ENCODE results near the gene GPX2.

DNA sequence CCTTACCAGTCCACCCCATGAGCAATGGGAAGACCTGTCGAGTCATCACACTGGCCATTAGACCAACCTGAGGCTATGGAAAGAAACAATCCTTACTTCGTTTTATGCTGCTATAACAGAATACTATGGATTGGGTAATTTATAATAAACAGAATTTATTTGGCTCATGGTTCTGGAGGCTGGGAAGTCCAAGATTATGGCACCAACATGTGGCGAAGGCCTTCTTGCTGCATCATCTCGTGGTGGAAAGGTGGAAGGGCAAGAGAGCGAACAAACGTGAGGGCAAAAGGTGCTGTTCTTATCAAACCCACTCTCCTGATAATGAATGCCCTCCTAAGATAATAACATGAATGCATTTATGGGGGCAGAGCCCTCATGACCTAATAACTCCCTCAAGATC lies 53.2 kb downstream of the GPX2 start:
- TF ChIP-seq, protein P1, sequence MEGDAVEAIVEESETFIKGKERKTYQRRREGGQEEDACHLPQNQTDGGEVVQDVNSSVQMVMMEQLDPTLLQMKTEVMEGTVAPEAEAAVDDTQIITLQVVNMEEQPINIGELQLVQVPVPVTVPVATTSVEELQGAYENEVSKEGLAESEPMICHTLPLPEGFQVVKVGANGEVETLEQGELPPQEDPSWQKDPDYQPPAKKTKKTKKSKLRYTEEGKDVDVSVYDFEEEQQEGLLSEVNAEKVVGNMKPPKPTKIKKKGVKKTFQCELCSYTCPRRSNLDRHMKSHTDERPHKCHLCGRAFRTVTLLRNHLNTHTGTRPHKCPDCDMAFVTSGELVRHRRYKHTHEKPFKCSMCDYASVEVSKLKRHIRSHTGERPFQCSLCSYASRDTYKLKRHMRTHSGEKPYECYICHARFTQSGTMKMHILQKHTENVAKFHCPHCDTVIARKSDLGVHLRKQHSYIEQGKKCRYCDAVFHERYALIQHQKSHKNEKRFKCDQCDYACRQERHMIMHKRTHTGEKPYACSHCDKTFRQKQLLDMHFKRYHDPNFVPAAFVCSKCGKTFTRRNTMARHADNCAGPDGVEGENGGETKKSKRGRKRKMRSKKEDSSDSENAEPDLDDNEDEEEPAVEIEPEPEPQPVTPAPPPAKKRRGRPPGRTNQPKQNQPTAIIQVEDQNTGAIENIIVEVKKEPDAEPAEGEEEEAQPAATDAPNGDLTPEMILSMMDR (IDR thresholded peaks at IDR 0.05) = no peak
- no peak for TF ChIP-seq POLR2A (IDR thresholded peaks at IDR 0.05)

Measured in right lobe of liver (tissue), 4 donors.